Measurements from ENCODE around the gene SLC17A9.

SLC17A9 gene

GRCh38 chr20:62968378-62969178, 16.1 kb downstream of the SLC17A9 start:
- no peak for DNase-seq (ENCODE audit: low read depth)

DNA sequence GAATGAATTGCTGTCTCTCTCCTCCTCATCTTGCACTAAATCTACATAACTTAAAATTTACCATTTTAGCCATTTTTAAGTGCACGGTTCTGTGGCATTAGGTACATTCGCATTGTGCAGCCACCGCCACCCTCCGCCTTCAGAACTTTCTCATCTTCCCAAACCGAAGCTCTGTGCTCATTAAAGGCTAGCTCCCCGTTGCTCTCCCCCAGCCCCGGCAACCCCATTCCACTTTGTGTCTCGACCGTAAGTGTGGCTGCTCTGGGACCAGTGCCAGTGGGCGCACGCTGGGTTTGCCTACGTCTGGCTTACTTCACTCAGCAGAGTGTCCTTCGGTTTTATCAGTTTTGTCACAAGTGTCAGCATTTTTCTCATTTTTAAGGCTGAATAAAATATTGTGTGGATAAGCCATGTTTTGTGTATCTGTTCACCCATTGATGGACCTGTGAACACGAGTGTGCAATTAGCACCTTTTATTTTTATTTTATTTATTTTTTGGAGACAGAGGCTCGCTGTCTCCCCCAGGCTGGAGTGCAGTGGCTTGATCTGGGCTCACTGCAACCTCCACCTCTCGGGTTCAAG, 16.8 kb downstream of the SLC17A9 start:
- DNase-seq (ENCODE audit: low read depth) = no peak

- no peak for DNase-seq (ENCODE audit: low read depth)
These were observed 17.4 kb downstream of the SLC17A9 start for GRCh38 chr20:62969939-62970306.

DNA sequence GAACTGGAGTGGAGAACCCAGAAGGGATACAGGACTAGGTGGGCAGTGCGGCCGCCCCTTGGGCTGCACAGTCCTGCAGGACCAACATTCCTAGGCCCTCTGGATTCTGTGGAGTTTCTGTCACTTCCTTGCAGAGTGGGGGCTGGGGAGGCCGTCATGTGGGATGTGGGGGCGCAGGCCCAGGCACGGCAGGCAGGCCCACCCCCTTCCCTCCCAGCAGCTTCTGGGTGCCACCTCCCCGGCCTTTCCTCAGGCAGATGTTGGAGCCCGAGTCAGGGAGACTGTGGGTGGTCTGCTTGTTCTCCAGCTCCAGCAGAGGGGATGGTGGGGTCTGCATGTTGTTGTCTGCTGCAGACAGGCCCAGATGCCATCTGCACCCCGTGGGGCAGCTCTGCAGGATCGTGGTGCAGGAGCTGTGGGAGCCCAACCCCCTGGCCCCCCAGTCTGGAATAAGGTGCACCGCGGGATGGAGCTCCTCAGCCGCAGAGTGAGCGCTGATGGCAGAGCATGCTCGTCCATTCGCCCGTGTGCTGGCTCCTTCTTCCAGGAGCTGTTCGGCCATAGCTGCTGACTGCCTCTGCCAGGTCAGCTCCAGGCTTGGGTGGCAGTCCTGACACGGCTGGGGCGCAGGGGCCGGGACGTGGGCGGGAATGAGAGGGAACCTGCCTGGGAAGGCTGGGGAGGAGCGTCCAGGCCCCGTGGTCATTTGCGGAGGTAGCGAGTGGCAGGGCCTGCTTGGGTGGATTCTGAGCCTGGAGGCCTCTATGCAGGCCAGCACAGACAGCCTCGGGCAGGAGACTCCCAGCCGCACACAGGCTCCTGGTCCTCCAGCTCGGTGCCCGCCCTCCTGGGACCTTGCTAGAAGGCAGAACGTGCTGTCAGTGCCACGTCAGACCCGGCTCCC, 18.1 kb downstream of the SLC17A9 start:
- no peak for DNase-seq (ENCODE audit: low read depth)

- DNase-seq (ENCODE audit: low read depth) = no peak
These were observed 18.9 kb downstream of the SLC17A9 start for GRCh38 chr20:62971211-62971949.

- DNase-seq (ENCODE audit: low read depth) = peak; percentile 88
These were observed 19.7 kb downstream of the SLC17A9 start for GRCh38 chr20:62971950-62972844.

GRCh38 chr20:62972845-62973745, 20.6 kb downstream of the SLC17A9 start:
- no peak for DNase-seq (ENCODE audit: low read depth)

GRCh38 chr20:62975251-62975760, 22.8 kb downstream of the SLC17A9 start:
- no peak for DNase-seq (ENCODE audit: low read depth)

DNA sequence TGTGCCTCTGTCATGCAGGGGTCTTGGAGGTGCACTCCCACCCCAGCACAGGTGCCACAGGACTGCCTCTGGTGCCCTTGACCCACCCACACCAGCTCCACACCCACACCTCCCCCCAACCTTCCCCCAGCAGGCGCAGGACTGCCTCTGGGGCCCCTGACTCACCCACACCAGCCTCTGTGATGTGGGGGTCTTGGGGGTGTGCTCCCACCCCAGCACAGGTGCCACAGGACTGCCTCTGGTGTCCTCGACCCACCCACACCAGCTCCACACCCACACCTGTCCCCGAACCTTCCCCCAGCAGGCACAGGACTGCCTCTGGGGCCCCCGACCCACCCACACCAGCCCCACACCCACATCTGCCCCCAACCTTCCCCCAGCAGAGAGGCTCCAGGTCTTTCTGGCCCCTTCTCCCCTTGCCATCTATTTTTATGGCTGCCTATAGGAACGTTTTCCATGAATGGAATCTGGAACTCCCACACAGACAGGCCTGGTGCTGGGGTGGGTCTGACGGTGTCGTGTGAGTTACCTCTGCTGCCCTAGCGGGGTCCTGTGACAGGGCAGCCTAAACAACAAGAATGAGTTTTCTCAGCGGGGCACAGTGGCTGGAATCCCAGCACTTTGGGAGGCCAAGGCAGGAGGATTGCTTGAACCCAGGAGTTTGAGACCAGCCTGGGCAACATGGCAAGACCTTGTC, 23.5 kb downstream of the SLC17A9 start:
- DNase-seq (ENCODE audit: low read depth) = no peak

GRCh38 chr20:62976886-62977285, 24.4 kb downstream of the SLC17A9 start:
- DNase-seq (ENCODE audit: low read depth) = no peak

- DNase-seq (ENCODE audit: low read depth) = no peak
These were observed 25.4 kb downstream of the SLC17A9 start for GRCh38 chr20:62977613-62978560.

GRCh38 chr20:62978561-62978943, 26.0 kb downstream of the SLC17A9 start:
- DNase-seq (ENCODE audit: low read depth) = no peak

DNA sequence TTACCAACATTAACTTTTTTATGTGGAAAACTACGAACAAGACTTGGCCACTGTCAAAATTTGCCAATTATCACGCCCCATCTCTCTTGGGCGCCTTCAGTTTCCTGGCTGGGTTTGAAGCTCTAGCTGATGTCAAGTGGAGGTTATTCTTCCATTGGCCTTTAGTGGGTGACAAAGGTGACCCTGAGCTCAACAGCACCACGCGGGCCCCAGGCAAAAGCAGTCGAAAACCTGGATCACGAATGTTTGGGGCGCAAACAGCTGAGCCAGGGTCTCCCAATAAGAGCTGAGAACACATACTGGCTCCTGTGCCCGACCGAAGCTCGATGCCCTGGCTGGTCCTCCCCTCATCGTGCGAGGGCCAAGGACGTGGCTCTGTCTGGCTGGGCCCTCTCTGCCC, 26.8 kb downstream of the SLC17A9 start:
- no peak for DNase-seq (ENCODE audit: low read depth)

DNA sequence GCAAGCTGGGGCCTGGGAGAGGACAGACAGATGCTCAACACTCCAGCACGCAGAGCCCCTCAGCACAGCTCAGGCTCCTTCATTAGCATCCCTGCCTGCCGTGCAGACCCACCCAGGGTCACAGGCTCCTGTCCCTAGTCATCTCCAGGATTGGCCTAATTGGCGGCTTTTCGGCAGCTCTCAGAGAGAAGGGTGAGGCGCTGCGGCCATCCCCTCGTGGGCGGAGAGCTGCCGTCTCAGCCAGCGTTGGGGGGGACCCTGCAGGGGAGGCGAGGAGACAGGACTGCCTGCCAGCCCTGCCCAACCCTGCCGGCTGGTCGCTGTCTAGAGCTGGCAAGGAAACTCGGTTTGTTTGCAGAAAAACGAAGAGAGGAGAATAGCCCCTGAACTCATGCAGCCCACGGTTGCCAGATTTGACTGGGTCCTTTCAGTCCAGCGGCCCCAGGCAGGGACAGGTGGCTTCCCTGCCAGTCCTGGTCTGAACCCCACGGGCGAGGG, 27.4 kb downstream of the SLC17A9 start:
- DNase-seq (ENCODE audit: low read depth) = no peak

DNA sequence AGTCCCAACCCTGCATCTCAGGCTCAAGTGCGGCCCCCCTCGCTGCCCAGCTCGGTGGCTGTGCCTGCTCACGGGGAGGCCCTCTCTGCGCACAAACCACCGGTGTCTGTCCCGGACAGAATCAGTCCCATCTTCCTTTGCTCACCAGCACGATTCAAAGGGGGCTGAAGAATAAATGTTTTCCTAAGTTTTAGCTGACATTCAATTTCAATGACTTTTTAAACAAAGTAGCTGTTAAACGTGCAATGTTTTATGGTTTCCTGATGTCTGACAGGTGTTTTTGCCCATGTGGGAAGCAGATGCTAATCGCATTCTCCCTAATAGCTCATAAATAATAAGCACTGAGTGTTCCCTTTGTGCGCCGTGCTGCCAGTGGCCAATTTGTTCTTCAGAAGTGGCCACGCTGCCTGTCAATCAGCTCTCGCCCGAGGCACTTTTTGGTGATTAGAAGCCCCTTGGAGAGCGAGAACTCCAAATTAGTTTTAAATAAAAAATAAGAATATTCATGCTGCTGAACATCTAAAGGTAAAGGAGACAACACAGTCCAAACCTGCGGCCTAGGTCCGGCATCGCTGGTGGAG, 28.0 kb downstream of the SLC17A9 start:
- no peak for DNase-seq (ENCODE audit: low read depth)

DNA sequence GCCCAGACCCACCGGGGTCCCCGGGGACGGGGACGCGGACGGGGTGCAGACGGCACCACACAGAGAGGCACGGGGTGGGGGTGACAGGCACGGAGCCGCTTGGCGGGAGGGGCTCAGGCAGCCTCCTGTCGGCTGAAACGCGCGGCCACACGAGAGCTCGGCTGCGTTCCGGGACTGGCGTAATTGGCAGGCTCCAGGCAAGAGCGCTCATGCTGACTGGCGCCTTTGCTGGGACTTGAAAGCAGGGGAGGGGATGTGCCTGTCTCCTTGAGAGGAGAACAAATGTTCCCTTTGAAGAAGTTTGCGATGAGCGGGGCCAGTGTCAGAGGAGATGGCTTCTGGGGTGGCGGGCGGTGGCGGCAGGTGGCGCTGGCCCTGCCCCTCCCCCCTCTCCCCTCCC, 28.5 kb downstream of the SLC17A9 start:
- DNase-seq (ENCODE audit: low read depth) = no peak
